Neural progenitor cell (in vitro differentiated cells): Measurements from ENCODE around the gene SCMH1. TPM values are rescaled to one million over a fixed set of nuclear protein-coding genes. Genes with fewer than 3 reads are reported as not detected.
"Not testable (repeated sequence)": the region's sequence is repeated elsewhere in the genome, so short reads cannot be mapped to it uniquely, and the experiment has no call there.

ENCODE experiments used
- DNase-seq: peaks from one replicate; pipeline ENCODE4 v3.0.0-alpha.2; 2016; ENCODE audit warnings: low spot score
- H2AFZ ChIP-seq: fragments of 200-600 bp; sonication (generic); replicated peaks from 2 replicates; pipeline ENCODE4 v1.6.1; 2016; ENCODE audit warnings: antibody characterized with exemption
- H3F3A ChIP-seq: fragments of 200-600 bp; sonication (generic); 2 replicates; pipeline ENCODE4 v1.6.1; 2016; ENCODE audit warnings: antibody characterized with exemption, low read depth
- H3K27ac ChIP-seq: fragments of 200-600 bp; sonication (generic); 2 replicates; pipeline ENCODE4 v1.5.1; 2016; ENCODE audit warnings: mild to moderate bottlenecking
- H3K27me3 ChIP-seq: fragments of 200-600 bp; sonication (generic); 2 replicates; pipeline ENCODE4 v1.6.1; 2016; ENCODE audit warnings: mild to moderate bottlenecking, moderate library complexity
- H3K36me3 ChIP-seq: fragments of 200-600 bp; sonication (generic); 2 replicates; pipeline ENCODE4 v1.5.1; 2016
- H3K4me1 ChIP-seq: fragments of 200-600 bp; sonication (generic); 2 replicates; pipeline ENCODE4 v1.6.1; 2016; ENCODE audit warnings: mixed run types
- H3K4me2 ChIP-seq: fragments of 200-600 bp; sonication (generic); 2 replicates; pipeline ENCODE4 v1.6.1; 2016
- H3K4me3 ChIP-seq: fragments of 200-600 bp; sonication (generic); 2 replicates; pipeline ENCODE4 v1.5.1; 2016
- H3K79me2 ChIP-seq: fragments of 200-600 bp; sonication (generic); 2 replicates; pipeline ENCODE4 v1.6.1; 2016; ENCODE audit warnings: low read depth
- H3K9ac ChIP-seq: fragments of 200-600 bp; sonication (generic); 2 replicates; pipeline ENCODE4 v1.6.1; 2016
- H3K9me3 ChIP-seq: fragments of 200-600 bp; sonication (generic); 2 replicates; pipeline ENCODE4 v1.5.1; 2016; ENCODE audit warnings: low read depth
- H4K20me1 ChIP-seq: fragments of 200-600 bp; sonication (generic); 2 replicates; pipeline ENCODE4 v1.6.1; 2016; ENCODE audit warnings: low read depth
- H3K27ac Mint-ChIP-seq: 3 replicates; pipeline ENCODE4 v1.8.0; 2021; ENCODE audit warnings: mixed read lengths
- H3K27me3 Mint-ChIP-seq: 2 replicates; pipeline ENCODE4 v1.8.0; 2022; ENCODE audit warnings: low read depth, mild to moderate bottlenecking, inconsistent platforms, moderate library complexity, mixed read lengths; ENCODE audit not compliant: insufficient read depth
- H3K36me3 Mint-ChIP-seq: 3 replicates; pipeline ENCODE4 v1.8.0; 2021; ENCODE audit warnings: mixed read lengths
- H3K4me1 Mint-ChIP-seq: 3 replicates; pipeline ENCODE4 v1.8.0; 2021; ENCODE audit warnings: mixed read lengths
- H3K4me3 Mint-ChIP-seq: 3 replicates; pipeline ENCODE4 v1.8.0; 2021; ENCODE audit warnings: mild to moderate bottlenecking, moderate library complexity, mixed read lengths
- H3K9me3 Mint-ChIP-seq: 3 replicates; pipeline ENCODE4 v1.8.0; 2020; ENCODE audit warnings: mixed read lengths
- EZH2 ChIP-seq: fragments of 200-600 bp; sonication (generic); IDR thresholded peaks from 2 replicates; pipeline ENCODE4 v1.6.1; 2017; ENCODE audit warnings: antibody characterized with exemption, mild to moderate bottlenecking, moderate library complexity
- EZH2phosphoT487 ChIP-seq: fragments of 200-600 bp; sonication (generic); IDR thresholded peaks from 2 replicates; pipeline ENCODE4 v1.6.1; 2017; ENCODE audit warnings: antibody characterized with exemption
- total RNA-seq: library from RNA; depleted of rRNA; stranded (reverse); fragments of >200 nt; gene quantifications from 2 replicates; pipeline ENCODE4 v1.2.3, GENCODE V29; 2015; ENCODE audit warnings: low replicate concordance
- TF ChIP-seq, protein P1 (sequence below): fragments of 200-600 bp; sonication (generic); IDR thresholded peaks from 2 replicates; pipeline ENCODE4 v1.5.1; 2017; ENCODE audit warnings: antibody characterized with exemption, mild to moderate bottlenecking

SCMH1 gene
- total RNA-seq, 1 donor from 2014 or later, result 16.1 TPM

DNA sequence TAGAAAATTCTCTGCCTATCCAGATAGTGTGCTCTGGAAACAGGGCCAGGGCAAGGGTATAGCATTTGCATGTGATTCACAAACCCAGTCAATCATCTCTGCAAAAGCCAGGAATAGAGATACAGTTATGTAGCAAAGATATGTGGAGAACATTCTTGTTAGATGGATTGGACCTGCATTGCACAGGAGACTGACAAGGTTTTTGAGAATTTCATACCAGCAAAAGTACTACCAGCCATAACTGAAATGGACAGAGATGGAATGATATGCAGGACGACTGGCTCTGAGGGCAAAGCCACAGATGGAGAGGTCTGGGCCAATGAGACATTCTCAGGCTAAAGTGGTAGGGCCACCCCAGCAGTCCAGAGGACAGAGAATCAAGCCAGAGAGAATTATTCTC is 24.7 kb downstream of the SCMH1 start:
- H3K36me3 ChIP-seq, result peaks cover 4% of the 10 kb centered on the region
- peaks cover 4% of the 10 kb centered on the region for H3K9me3 ChIP-seq
- no peak overlapping the region for H3K4me3 ChIP-seq
- no peaks in the 10 kb centered on the region for H3K4me1 ChIP-seq
- no peak for DNase-seq
- no peaks in the 10 kb centered on the region for H3K27me3 ChIP-seq
- H3K4me3 Mint-ChIP-seq, result no peak overlapping the region
- H3F3A ChIP-seq, result no peaks in the 10 kb centered on the region
- H2AFZ ChIP-seq, result no peak overlapping the region
- H3K27ac Mint-ChIP-seq, result no peak overlapping the region
- no peak overlapping the region for H3K9ac ChIP-seq
- H3K79me2 ChIP-seq, result peaks cover 22% of the 10 kb centered on the region
- no peak for TF ChIP-seq EZH2
- TF ChIP-seq EZH2phosphoT487, result no peak
- TF ChIP-seq, protein P1, sequence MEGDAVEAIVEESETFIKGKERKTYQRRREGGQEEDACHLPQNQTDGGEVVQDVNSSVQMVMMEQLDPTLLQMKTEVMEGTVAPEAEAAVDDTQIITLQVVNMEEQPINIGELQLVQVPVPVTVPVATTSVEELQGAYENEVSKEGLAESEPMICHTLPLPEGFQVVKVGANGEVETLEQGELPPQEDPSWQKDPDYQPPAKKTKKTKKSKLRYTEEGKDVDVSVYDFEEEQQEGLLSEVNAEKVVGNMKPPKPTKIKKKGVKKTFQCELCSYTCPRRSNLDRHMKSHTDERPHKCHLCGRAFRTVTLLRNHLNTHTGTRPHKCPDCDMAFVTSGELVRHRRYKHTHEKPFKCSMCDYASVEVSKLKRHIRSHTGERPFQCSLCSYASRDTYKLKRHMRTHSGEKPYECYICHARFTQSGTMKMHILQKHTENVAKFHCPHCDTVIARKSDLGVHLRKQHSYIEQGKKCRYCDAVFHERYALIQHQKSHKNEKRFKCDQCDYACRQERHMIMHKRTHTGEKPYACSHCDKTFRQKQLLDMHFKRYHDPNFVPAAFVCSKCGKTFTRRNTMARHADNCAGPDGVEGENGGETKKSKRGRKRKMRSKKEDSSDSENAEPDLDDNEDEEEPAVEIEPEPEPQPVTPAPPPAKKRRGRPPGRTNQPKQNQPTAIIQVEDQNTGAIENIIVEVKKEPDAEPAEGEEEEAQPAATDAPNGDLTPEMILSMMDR, result no peak
- H3K27me3 Mint-ChIP-seq, result no peaks in the 10 kb centered on the region
- H3K4me1 Mint-ChIP-seq, result no peaks in the 10 kb centered on the region
- H3K27ac ChIP-seq, result no peak overlapping the region
- H3K36me3 Mint-ChIP-seq, result peaks cover 30% of the 10 kb centered on the region
- H4K20me1 ChIP-seq, result peaks cover 5% of the 10 kb centered on the region
- peaks cover 12% of the 10 kb centered on the region for H3K9me3 Mint-ChIP-seq
- no peak overlapping the region for H3K4me2 ChIP-seq

DNA sequence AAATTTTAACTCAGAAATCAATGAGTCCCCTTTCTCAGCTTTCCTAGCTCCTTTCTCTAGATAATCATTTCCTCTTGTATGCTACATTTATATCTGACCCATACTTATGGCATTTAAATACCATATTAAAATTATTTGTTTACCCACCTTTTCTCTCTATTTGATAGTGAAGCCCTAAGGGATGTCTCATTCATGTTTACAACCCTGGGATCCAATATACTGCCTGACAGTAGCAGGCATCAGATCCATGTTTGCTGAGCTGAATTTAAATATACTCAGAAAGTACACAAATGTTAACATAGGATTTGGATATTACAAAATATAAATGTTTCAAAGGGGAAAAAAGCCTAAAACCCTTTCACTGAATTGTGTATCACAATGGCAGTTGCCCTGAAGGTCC is 26.5 kb downstream of the SCMH1 start:
- Histone ChIP-seq H3K9me3 (peaks cover 4% of the 10 kb centered on the region), H3K27ac (no peak overlapping the region), H3K4me1 (no peaks in the 10 kb centered on the region), H3K4me3 (no peak overlapping the region), H3K4me2 (no peak overlapping the region), H3K9ac (no peak overlapping the region), H3F3A (no peaks in the 10 kb centered on the region), H2AFZ (no peak overlapping the region), H3K79me2 (peaks cover 34% of the 10 kb centered on the region), H3K27me3 (no peaks in the 10 kb centered on the region), H3K36me3 (peaks cover 5% of the 10 kb centered on the region), H4K20me1 (peaks cover 5% of the 10 kb centered on the region)
- peaks cover 30% of the 10 kb centered on the region for H3K36me3 Mint-ChIP-seq
- no peak overlapping the region for H3K4me3 Mint-ChIP-seq
- H3K27me3 Mint-ChIP-seq, result no peaks in the 10 kb centered on the region
- TF ChIP-seq EZH2phosphoT487 (no peak), EZH2 (no peak)
- no peaks in the 10 kb centered on the region for H3K4me1 Mint-ChIP-seq
- no peak for DNase-seq
- no peak overlapping the region for H3K27ac Mint-ChIP-seq
- peaks cover 17% of the 10 kb centered on the region for H3K9me3 Mint-ChIP-seq

DNA sequence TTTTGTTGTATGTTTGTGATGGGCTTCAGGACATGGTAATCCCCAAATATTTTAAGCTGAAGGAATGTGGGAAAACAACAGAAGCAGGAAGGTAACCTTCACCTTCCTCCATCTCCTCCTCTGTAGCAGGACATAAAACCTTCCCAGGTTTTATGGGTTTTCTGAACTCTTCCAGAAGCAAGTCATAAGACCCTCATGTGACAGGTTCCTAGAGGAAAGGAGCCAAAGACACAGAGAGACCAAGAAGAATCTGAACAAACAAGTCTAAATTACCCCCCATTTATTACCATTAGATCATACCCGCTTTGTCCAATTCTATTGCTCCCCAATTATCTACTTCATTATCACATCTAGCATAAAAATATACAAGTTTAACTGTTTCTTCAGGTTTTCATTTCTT is 28.8 kb downstream of the SCMH1 start:
- Mint-ChIP-seq H3K36me3 (peaks cover 20% of the 10 kb centered on the region), H3K4me1 (no peaks in the 10 kb centered on the region), H3K27me3 (no peaks in the 10 kb centered on the region), H3K4me3 (no peak overlapping the region), H3K27ac (no peak overlapping the region), H3K9me3 (peaks cover 22% of the 10 kb centered on the region)
- H3K27me3 ChIP-seq, result no peaks in the 10 kb centered on the region
- H3K36me3 ChIP-seq, result peaks cover 5% of the 10 kb centered on the region
- no peaks in the 10 kb centered on the region for H3K4me1 ChIP-seq
- H3K4me3 ChIP-seq, result no peak overlapping the region
- no peak overlapping the region for H2AFZ ChIP-seq
- no peak overlapping the region for H3K4me2 ChIP-seq
- TF ChIP-seq, protein P1, result no peak
- TF ChIP-seq EZH2 (no peak), EZH2phosphoT487 (no peak)
- H3K9me3 ChIP-seq, result no peaks in the 10 kb centered on the region
- H4K20me1 ChIP-seq, result peaks cover 5% of the 10 kb centered on the region
- H3F3A ChIP-seq, result no peaks in the 10 kb centered on the region
- no peak for DNase-seq
- H3K79me2 ChIP-seq, result peaks cover 45% of the 10 kb centered on the region
- no peak overlapping the region for H3K27ac ChIP-seq
- H3K9ac ChIP-seq, result no peak overlapping the region

DNA sequence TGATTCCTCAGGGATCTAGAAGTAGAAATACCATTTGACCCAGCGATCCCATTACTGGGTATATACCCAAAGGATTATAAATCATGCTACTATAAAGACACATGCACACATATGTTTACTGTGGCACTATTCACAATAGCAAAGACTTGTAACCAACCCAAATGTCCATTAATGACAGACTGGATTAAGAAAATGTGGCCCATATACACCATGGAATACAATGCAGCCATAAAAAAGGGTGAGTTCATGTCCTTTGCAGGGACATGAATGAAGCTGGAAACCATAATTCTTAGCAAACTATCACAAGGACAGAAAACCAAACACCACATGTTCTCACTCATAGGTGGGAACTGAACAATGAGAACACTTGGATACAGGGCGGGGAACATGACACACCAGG is 30.5 kb downstream of the SCMH1 start:
- not testable (repeated sequence) for H3K4me1 Mint-ChIP-seq, H3K27me3 Mint-ChIP-seq, H3K27ac ChIP-seq, H3K36me3 ChIP-seq, H3F3A ChIP-seq, H3K27ac Mint-ChIP-seq, H3K4me2 ChIP-seq, DNase-seq, H2AFZ ChIP-seq, H3K9ac ChIP-seq, H3K4me3 Mint-ChIP-seq, H3K4me3 ChIP-seq, H3K4me1 ChIP-seq, H4K20me1 ChIP-seq, H3K9me3 ChIP-seq, H3K27me3 ChIP-seq
- peaks cover 46% of the 10 kb centered on the region for H3K79me2 ChIP-seq
- Mint-ChIP-seq H3K9me3 (peaks cover 31% of the 10 kb centered on the region), H3K36me3 (peaks cover 12% of the 10 kb centered on the region)

DNA sequence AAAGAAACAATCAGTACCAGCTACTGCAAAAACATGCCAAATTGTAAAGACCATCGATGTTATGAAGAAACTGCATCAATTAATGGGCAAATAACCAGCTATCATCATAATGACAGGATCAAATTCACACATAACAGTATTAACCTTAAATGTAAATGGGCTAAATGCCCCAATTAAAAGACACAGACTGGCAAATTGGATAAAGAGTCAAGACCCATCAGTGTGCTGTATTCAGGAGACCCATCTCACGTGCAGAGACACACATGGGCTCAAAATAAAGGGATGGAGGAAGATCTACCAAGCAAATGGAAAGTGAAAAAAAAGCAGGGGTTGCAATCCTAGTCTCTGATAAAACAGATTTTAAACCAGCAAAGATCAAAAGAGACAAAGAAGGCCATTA is 35.1 kb downstream of the SCMH1 start:
- H3K27me3 Mint-ChIP-seq, H3K27ac Mint-ChIP-seq, H3K9ac ChIP-seq, H3K36me3 ChIP-seq, H3K4me3 ChIP-seq, H3K4me1 Mint-ChIP-seq, H3K27me3 ChIP-seq, H3K4me3 Mint-ChIP-seq, DNase-seq, H3F3A ChIP-seq, H3K4me1 ChIP-seq, H4K20me1 ChIP-seq, H3K9me3 ChIP-seq, H3K4me2 ChIP-seq, H3K27ac ChIP-seq, H2AFZ ChIP-seq: not testable (repeated sequence)
- Mint-ChIP-seq H3K9me3 (peaks cover 53% of the 10 kb centered on the region), H3K36me3 (peaks cover 28% of the 10 kb centered on the region)
- peaks cover 32% of the 10 kb centered on the region for H3K79me2 ChIP-seq
